A673 (cell line): ENCODE results near the gene SLC2A2. TPM values are rescaled to one million over a fixed set of nuclear protein-coding genes. Genes with fewer than 3 reads are reported as not detected.

Source experiments
- BruUV-seq: library from RNA; stranded (reverse); fragments of 400-500 nt; replicated peaks from 2 replicates; lab custom pipeline; 2021; lab: Mats Ljungman, UMichigan
- CTCF ChIA-PET: fragments of 300-600 bp; sonication (Branson Sonifier 250); formaldehyde crosslinking; loops from one replicate; lab custom pipeline; 2022; ENCODE audit warnings: antibody characterized with exemption; lab: Charles Lee
- POLR2A ChIA-PET: fragments of 300-600 bp; sonication (Branson Sonifier 250); formaldehyde crosslinking; loops from one replicate; lab custom pipeline; 2022; ENCODE audit warnings: antibody characterized with exemption; ENCODE audit not compliant: low non-redundant PET; lab: Charles Lee
- DNase-seq: peaks from one replicate; pipeline ENCODE4 v3.0.0-alpha.2; 2015; ENCODE audit warnings: low spot score
- H3K27ac ChIP-seq: fragments of 200-600 bp; sonication (generic); 2 replicates; pipeline ENCODE4 v1.5.1; 2016; ENCODE audit warnings: mixed run types, low read depth, mild to moderate bottlenecking, mixed read lengths, antibody characterized with exemption, low read length; ENCODE audit not compliant: poor library complexity, severe bottlenecking
- H3K27me3 ChIP-seq: fragments of 200-600 bp; sonication (generic); replicated peaks from 2 replicates; pipeline ENCODE4 v1.6.1; 2017; ENCODE audit warnings: mixed run types, low read depth, mild to moderate bottlenecking, mixed read lengths, antibody characterized with exemption, low read length; ENCODE audit not compliant: insufficient read depth, poor library complexity
- H3K36me3 ChIP-seq: fragments of 200-600 bp; sonication (generic); 2 replicates; pipeline ENCODE4 v1.6.1; 2016; ENCODE audit warnings: mixed run types, mild to moderate bottlenecking, mixed read lengths, antibody characterized with exemption, low read length; ENCODE audit not compliant: insufficient read depth, poor library complexity, severe bottlenecking
- H3K4me1 ChIP-seq: fragments of 200-600 bp; sonication (generic); 2 replicates; pipeline ENCODE4 v1.6.1; 2017; ENCODE audit warnings: mixed run types, mild to moderate bottlenecking, mixed read lengths, antibody characterized with exemption, low read length; ENCODE audit not compliant: insufficient read depth, poor library complexity, severe bottlenecking
- H3K4me3 ChIP-seq: fragments of 200-600 bp; sonication (generic); 2 replicates; pipeline ENCODE4 v1.5.1; 2016; ENCODE audit warnings: low read depth, mixed run types, mild to moderate bottlenecking, mixed read lengths, low read length; ENCODE audit not compliant: poor library complexity, severe bottlenecking
- H3K9me3 ChIP-seq: fragments of 200-600 bp; sonication (generic); 2 replicates; pipeline ENCODE4 v1.6.1; 2016; ENCODE audit warnings: mixed run types, low read depth, mild to moderate bottlenecking, mixed read lengths, antibody characterized with exemption, low read length; ENCODE audit not compliant: poor library complexity, severe bottlenecking
- EZH2 ChIP-seq: fragments of 200-600 bp; sonication (generic); IDR thresholded peaks from 2 replicates; pipeline ENCODE4 v1.6.1; 2017; ENCODE audit warnings: borderline replicate concordance, low read depth, mild to moderate bottlenecking, mixed read lengths, antibody characterized with exemption, low read length; ENCODE audit not compliant: poor library complexity, severe bottlenecking
- intact Hi-C: fragments of 100-400 bp; cut with micrococcal nuclease; formaldehyde crosslinking; loops from one replicate; pipeline ENCODE4 v1.10.0; 2022; ENCODE audit not compliant: unreplicated experiment
- total RNA-seq: library from RNA; stranded (reverse); gene quantifications from 2 replicates; pipeline ENCODE4 v1.2.3, GENCODE V29; 2021
- TF ChIP-seq, protein P1 (sequence below): fragments of 300-800, 200-600 bp; sonication (generic); conservative IDR thresholded peaks from 2 replicates; pipeline ENCODE4 v1.5.1; 2017; ENCODE audit warnings: low read depth, mild to moderate bottlenecking, antibody characterized with exemption, low read length, moderate library complexity, mixed read lengths

The SLC2A2 gene
- total RNA-seq, 1 experiment from 2014 or later = not detected

DNA sequence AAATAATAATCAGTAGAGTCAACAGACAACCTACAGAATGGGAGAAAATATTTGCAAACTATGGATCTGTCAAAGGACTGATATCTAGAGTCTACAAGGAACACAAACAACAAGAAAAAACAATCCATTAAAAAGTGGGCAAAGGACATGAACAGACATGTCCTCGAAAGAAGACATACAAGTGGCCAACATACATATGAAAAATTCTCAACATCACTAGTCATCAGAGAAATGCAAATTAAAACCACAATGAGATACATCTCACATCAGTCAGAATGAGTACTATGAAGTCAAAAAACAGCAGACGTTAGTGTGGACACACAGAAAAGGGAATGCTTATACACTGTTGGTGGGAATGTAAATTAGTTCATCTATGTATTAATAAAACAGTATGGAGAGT, 33.7 kb downstream of the SLC2A2 start:
- no peaks in the 10 kb centered on the region for H3K4me1 ChIP-seq
- no TSS peak for BruUV-seq
- H3K27ac ChIP-seq = no peak overlapping the region
- POLR2A ChIA-PET = no interaction called here
- no peak overlapping the region for H3K4me3 ChIP-seq
- no peaks in the 10 kb centered on the region for H3K27me3 ChIP-seq
- TF ChIP-seq, protein P1, sequence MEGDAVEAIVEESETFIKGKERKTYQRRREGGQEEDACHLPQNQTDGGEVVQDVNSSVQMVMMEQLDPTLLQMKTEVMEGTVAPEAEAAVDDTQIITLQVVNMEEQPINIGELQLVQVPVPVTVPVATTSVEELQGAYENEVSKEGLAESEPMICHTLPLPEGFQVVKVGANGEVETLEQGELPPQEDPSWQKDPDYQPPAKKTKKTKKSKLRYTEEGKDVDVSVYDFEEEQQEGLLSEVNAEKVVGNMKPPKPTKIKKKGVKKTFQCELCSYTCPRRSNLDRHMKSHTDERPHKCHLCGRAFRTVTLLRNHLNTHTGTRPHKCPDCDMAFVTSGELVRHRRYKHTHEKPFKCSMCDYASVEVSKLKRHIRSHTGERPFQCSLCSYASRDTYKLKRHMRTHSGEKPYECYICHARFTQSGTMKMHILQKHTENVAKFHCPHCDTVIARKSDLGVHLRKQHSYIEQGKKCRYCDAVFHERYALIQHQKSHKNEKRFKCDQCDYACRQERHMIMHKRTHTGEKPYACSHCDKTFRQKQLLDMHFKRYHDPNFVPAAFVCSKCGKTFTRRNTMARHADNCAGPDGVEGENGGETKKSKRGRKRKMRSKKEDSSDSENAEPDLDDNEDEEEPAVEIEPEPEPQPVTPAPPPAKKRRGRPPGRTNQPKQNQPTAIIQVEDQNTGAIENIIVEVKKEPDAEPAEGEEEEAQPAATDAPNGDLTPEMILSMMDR = no peak
- TF ChIP-seq EZH2 = no peak
- intact Hi-C loops = no loop called here
- H3K36me3 ChIP-seq = no peaks in the 10 kb centered on the region
- CTCF ChIA-PET = no interaction called here
- DNase-seq = no peak
- H3K9me3 ChIP-seq = no peaks in the 10 kb centered on the region

DNA sequence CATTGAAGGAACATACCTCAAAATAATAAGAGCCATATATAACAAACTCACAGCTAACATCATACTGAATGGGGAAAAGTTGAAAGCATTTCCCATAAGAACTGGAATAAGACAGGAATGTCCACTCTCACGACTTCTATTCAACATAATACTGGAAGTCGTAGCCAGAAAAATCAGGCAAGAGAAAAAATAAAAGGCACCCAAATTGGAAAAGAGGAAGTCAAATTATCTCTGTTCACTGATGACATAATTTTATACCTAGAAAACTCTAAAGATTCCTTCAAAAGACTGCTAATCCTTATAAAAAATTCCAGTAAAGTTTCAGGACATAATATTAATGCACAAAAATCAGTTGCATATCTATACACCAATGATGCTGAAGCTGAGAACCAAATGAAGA, 34.9 kb downstream of the SLC2A2 start:
- TF ChIP-seq, protein P1 = no peak
- no peak for TF ChIP-seq EZH2
- ChIA-PET POLR2A (no interaction called here), CTCF (no interaction called here)
- Histone ChIP-seq H3K9me3 (no peaks in the 10 kb centered on the region), H3K36me3 (no peaks in the 10 kb centered on the region), H3K4me3 (no peak overlapping the region), H3K27me3 (no peaks in the 10 kb centered on the region), H3K4me1 (no peaks in the 10 kb centered on the region), H3K27ac (no peak overlapping the region)
- no TSS peak for BruUV-seq
- intact Hi-C loops = no loop called here
- DNase-seq = no peak

DNA sequence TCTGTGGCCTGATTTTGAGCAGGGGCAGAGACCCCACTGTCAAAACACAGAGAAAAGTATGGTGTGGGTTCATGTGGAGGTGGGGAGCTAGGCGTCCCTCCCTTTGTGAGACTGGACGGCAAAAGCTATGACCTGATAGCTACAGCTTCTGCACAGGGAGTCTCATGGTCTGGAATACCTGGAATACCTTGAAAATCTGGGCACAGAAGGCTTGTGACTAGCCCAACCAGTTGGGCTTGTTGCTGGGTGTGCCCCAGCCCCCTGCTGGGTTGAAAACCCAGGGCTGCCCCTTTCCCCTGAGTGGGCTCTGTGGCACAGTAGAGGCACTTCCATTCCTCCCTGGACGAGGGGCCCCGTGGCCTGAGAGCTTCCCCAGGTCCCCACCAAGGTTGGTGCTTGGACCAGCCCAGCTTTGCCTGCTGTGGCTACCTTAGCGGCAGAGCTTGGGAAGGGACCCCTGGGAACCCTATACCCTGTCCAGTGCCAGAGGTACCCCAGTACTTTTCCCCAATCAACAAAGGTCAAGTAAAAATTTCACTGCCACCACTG, 37.3 kb downstream of the SLC2A2 start:
- CTCF ChIA-PET = no interaction called here
- intact Hi-C loops = no loop called here
- Histone ChIP-seq H3K36me3 (no peaks in the 10 kb centered on the region), H3K27ac (no peak overlapping the region), H3K4me1 (no peaks in the 10 kb centered on the region), H3K4me3 (no peak overlapping the region), H3K9me3 (no peaks in the 10 kb centered on the region), H3K27me3 (no peaks in the 10 kb centered on the region)
- BruUV-seq = no TSS peak
- no peak for TF ChIP-seq EZH2
- TF ChIP-seq, protein P1 = no peak
- no peak for DNase-seq
- POLR2A ChIA-PET = no interaction called here
